HAP-1 (cell line): ENCODE data around the gene MAP6D1.

Experiments used
- DNase-seq, 2 experiments: peaks; one replicate each; pipeline ENCODE4 v3.0.0-alpha.2; 2016 to 2020; ENCODE audit warnings: low spot score in 2 of 2
- H3K27me3 ChIP-seq: fragments of 250-450 bp; sonication (Bioruptor Pico); 2 replicates; pipeline ENCODE4 v1.5.1; 2020; ENCODE audit warnings: low read depth, mild to moderate bottlenecking, moderate library complexity
- H3K36me3 ChIP-seq: fragments of 250-450 bp; sonication (Bioruptor Pico); replicated peaks from 2 replicates; pipeline ENCODE4 v1.5.1; 2020; ENCODE audit warnings: mild to moderate bottlenecking
- H3K4me1 ChIP-seq: fragments of 250-450 bp; sonication (Bioruptor Pico); 2 replicates; pipeline ENCODE4 v1.5.1; 2020; ENCODE audit warnings: mild to moderate bottlenecking
- H3K4me3 ChIP-seq: fragments of 250-450 bp; sonication (Bioruptor Pico); 2 replicates; pipeline ENCODE4 v1.5.1; 2020; ENCODE audit warnings: mild to moderate bottlenecking, moderate library complexity
- H3K9me3 ChIP-seq: fragments of 250-450 bp; sonication (Bioruptor Pico); 2 replicates; pipeline ENCODE4 v1.5.1; 2020; ENCODE audit warnings: mild to moderate bottlenecking, moderate library complexity
- in situ Hi-C: fragments of 300-500 bp; cut with MboI; formaldehyde crosslinking; loops from 3 replicates; pipeline ENCODE4 v1.14.3; 2020; ENCODE audit warnings: low sequenced_read_pairs, inconsistent platforms, mixed read lengths

The MAP6D1 gene

DNA sequence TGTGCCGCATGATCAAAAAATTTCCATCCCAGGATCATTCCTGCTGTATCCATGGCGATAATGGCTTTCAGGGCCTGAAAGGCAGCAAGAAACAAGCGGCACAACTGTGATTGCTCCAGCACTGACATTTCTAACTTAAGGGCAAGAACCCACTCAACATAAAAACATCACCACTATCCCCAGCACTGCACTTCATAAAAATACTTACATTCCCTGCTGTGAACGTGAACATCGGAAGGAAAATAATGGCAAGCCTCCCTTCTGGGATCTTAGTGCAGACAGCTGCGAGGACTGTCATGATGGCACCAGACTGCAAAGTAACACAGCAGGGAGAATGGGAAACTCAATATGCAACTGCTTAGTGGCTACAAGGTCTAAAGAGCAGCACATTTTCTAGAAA, 8.1 kb upstream of the MAP6D1 start:
- Histone ChIP-seq H3K36me3 (peaks cover 35% of the 10 kb centered on the region), H3K4me3 (no peak overlapping the region), H3K27me3 (no peaks in the 10 kb centered on the region), H3K9me3 (no peaks in the 10 kb centered on the region), H3K4me1 (no peaks in the 10 kb centered on the region)
- no peak for DNase-seq
- in situ Hi-C loops: no loop called here

GRCh38 chr3:183830187-183830586, 4.8 kb upstream of the MAP6D1 start:
- H3K9me3 ChIP-seq: no peaks in the 10 kb centered on the region
- peaks cover 29% of the 10 kb centered on the region for H3K36me3 ChIP-seq
- in situ Hi-C loops: no loop called here
- H3K4me1 ChIP-seq: no peaks in the 10 kb centered on the region; the same call in 1 of the 2 replicates
- DNase-seq: no peak
- H3K4me3 ChIP-seq: no peak overlapping the region
- H3K27me3 ChIP-seq: no peaks in the 10 kb centered on the region

DNA sequence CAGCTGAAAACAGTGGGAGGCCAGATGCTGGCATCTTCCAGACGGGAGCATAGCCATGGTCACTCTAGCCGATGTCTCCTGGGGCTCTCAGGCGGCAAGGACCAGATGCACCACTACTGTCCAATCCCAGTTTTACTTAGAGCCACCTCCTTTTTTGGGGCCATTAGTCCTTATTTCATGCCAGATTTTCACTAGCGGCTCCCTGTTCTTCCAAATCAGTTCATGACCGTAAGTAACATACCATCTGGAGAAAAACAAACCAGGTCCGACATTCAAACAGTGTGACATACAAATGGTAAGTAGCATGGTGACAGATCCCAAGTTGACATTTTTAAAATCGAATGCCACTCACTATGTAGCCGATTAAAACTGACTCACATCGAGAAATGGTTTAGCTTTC, 4.1 kb upstream of the MAP6D1 start:
- Histone ChIP-seq H3K9me3 (no peaks in the 10 kb centered on the region), H3K36me3 (peaks cover 29% of the 10 kb centered on the region), H3K4me3 (no peak overlapping the region), H3K4me1 (no peaks in the 10 kb centered on the region; the same call in 1 of the 2 replicates), H3K27me3 (no peaks in the 10 kb centered on the region)
- no peak for DNase-seq
- in situ Hi-C loops: no loop called here

GRCh38 chr3:183828538-183828870, 3.1 kb upstream of the MAP6D1 start:
- Histone ChIP-seq H3K36me3 (peaks cover 25% of the 10 kb centered on the region), H3K27me3 (no peaks in the 10 kb centered on the region), H3K4me3 (no peak overlapping the region), H3K9me3 (no peaks in the 10 kb centered on the region), H3K4me1 (peaks cover 8% of the 10 kb centered on the region)
- in situ Hi-C loops: no loop called here
- no peak for DNase-seq

- no peaks in the 10 kb centered on the region for H3K27me3 ChIP-seq
- H3K36me3 ChIP-seq: peaks cover 20% of the 10 kb centered on the region
- no peak overlapping the region for H3K4me3 ChIP-seq
- H3K9me3 ChIP-seq: no peaks in the 10 kb centered on the region
- in situ Hi-C loops: no loop called here
- H3K4me1 ChIP-seq: peaks cover 8% of the 10 kb centered on the region
- DNase-seq: no peak
Measured at GRCh38 chr3:183827809-183828537, 2.6 kb upstream of the MAP6D1 start.

GRCh38 chr3:183826448-183827250, 1.3 kb upstream of the MAP6D1 start:
- in situ Hi-C loops: no loop called here
- no peak for DNase-seq
- H3K4me1 ChIP-seq: peaks cover 8% of the 10 kb centered on the region
- no peaks in the 10 kb centered on the region for H3K9me3 ChIP-seq
- H3K27me3 ChIP-seq: no peaks in the 10 kb centered on the region
- H3K36me3 ChIP-seq: peaks cover 13% of the 10 kb centered on the region
- no peak overlapping the region for H3K4me3 ChIP-seq

- in situ Hi-C loops: no loop called here
- peak overlapping the region; percentile 62 for H3K4me3 ChIP-seq
- H3K36me3 ChIP-seq: peaks cover 9% of the 10 kb centered on the region
- peak in 1 of 2 experiments; percentile 39 for DNase-seq
- no peaks in the 10 kb centered on the region for H3K27me3 ChIP-seq
- peaks cover 8% of the 10 kb centered on the region for H3K4me1 ChIP-seq
- no peaks in the 10 kb centered on the region for H3K9me3 ChIP-seq
Measured at GRCh38 chr3:183824761-183825455, 469 bp downstream of the MAP6D1 start.

DNA sequence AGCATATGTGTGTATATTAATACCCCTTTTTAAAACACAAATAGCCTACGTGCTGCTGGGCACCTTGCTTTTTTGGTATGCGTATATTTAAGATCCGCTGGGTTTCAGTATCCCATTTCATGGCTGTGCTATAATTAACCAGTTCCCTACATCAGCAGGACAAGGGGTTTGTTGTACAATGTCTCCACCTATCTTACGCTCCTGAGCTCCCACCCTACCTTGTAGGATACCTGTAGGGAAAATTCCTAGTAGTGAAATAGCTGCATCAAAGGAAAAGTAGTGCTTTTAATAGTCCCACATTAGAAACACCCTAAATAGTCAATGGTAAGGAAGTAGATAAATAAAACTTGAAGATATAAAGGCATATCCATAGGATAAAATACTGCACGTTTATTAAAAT, 1.4 kb downstream of the MAP6D1 start:
- H3K4me3 ChIP-seq: peak overlapping the region; percentile 62

DNA sequence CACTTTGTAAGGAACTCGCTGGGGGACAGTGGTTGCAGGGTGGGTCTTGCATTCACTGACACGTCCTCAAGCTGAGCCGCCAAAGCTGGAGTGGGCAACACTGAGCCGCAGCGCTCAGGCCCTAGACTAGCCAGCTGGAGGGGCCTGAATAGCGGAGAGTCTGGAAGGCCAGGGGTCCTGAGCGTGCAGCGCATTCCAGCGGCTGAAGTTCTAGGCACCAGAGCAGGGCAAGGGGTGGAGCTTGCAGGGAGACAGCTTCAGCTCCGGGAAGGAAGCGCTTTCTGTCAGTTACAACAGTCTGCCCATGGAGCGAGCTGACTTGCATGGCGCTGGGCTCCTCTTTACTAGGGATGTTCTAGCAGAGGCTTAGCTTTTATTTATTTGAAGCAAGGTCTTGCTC, 2.7 kb downstream of the MAP6D1 start:
- DNase-seq: no peak
- H3K36me3 ChIP-seq: peaks cover 1% of the 10 kb centered on the region
- in situ Hi-C loops: no loop called here
- H3K4me3 ChIP-seq: no peak overlapping the region
- H3K9me3 ChIP-seq: no peaks in the 10 kb centered on the region
- H3K27me3 ChIP-seq: no peaks in the 10 kb centered on the region
- H3K4me1 ChIP-seq: peaks cover 8% of the 10 kb centered on the region

More for the DNA sequence above, 1.4 kb downstream of the MAP6D1 start:
- peak in 1 of 2 experiments; percentile 42 for DNase-seq
- H3K4me1 ChIP-seq: peaks cover 8% of the 10 kb centered on the region
- in situ Hi-C loops: no loop called here
- H3K36me3 ChIP-seq: peaks cover under 1% of the 10 kb centered on the region; the same call in 1 of the 2 replicates
- H3K27me3 ChIP-seq: no peaks in the 10 kb centered on the region
- H3K9me3 ChIP-seq: no peaks in the 10 kb centered on the region

DNA sequence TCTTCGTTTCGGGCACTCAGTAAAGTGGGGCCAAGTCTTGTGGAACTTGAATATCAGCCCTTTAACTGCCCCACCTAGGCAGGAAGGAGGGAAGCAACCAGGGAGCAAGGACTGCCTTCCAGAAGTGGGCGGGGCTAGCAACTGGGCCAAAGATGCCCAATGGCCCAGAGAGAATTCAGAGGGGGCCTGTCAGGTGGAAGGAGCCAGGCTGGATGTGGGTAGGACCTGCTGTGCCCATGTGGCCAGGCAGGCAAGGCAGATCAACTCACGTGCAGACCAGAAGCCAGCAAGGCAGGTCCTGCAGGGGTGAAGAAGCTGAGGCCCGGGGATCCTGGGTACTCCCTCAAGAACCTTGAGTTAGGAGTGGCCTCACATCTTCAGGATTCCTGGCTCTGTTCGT, 5.5 kb downstream of the MAP6D1 start:
- in situ Hi-C loops: no loop called here
- Histone ChIP-seq H3K27me3 (no peaks in the 10 kb centered on the region), H3K4me1 (peaks cover 8% of the 10 kb centered on the region), H3K36me3 (peaks cover 18% of the 10 kb centered on the region), H3K4me3 (no peak overlapping the region), H3K9me3 (no peaks in the 10 kb centered on the region)
- DNase-seq: no peak

DNA sequence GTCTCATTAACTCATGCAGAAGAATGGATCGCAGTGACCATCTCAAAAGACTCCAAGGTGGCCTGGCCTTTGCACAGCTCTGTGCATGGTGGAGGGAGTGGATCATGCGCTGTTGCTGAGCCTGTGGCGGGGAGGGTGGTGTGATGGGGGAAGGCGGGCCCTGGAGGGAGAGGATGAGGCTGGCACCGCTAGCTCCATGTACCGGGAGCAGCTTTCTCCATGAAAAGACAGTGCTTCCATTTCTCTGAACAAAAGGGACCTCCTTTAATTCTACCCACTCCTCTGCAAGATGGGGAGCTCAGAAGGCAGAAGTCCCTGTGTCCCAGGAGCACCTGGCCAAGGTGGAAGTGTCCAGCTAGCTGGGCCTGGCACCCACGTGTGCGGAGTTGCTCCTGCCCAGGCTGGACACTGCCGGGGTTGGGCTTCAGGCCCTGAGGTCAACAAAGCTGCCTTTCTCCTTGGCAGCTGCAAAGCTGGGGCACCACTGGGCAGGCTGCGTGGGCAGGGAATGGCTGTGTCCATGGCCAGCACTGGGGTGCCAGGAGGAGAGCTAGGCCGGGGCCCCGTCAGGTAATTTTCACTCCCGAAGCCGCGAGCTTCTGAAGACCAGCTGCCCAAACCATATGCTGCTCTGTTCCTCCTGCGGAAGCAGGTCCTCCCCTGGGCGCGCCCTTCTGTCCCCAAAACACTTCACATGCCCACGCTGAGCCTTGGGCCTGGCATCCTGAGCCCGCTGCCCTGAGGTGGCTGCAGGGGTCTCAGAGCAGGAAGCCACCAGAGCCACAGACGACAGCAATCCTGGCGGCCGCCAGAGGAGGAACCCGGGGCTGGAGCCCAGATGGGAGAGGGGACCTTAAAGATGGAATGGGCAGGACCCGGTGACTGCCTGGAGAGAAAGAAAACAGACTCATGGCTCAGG, 6.4 kb downstream of the MAP6D1 start:
- no peaks in the 10 kb centered on the region for H3K27me3 ChIP-seq
- peaks cover 18% of the 10 kb centered on the region for H3K36me3 ChIP-seq
- no peaks in the 10 kb centered on the region for H3K9me3 ChIP-seq
- peaks cover 4% of the 10 kb centered on the region; the same call in 1 of the 2 replicates for H3K4me1 ChIP-seq
- no peak overlapping the region for H3K4me3 ChIP-seq
- no peak for DNase-seq
- in situ Hi-C loops: no loop called here

GRCh38 chr3:183818041-183818620, 7.2 kb downstream of the MAP6D1 start:
- Histone ChIP-seq H3K27me3 (no peaks in the 10 kb centered on the region), H3K9me3 (no peaks in the 10 kb centered on the region), H3K4me1 (no peaks in the 10 kb centered on the region), H3K4me3 (no peak overlapping the region), H3K36me3 (peaks cover 18% of the 10 kb centered on the region)
- no peak for DNase-seq
- in situ Hi-C loops: no loop called here

DNA sequence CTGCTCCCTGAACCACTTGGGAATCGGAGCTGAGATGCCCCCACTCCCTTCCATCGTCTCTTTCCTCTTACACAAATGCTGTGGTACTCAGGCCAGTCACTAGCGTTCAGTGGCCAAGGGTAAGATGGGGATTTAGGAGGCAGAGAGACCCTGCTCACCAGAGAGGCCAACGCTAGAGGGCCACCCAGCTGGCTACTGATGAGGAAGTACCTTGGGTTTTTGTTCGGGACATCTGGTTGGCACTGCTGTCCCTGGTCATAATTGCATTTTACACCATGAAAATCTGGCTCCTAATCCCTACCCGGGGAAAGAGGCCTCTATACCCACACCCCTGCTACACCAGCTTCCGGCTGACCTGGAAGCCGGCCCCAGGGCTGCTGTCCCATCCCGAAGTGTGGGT, 7.7 kb downstream of the MAP6D1 start:
- in situ Hi-C loops: no loop called here
- H3K4me1 ChIP-seq: no peaks in the 10 kb centered on the region
- no peak for DNase-seq
- no peak overlapping the region for H3K4me3 ChIP-seq
- H3K36me3 ChIP-seq: peaks cover 18% of the 10 kb centered on the region
- no peaks in the 10 kb centered on the region for H3K27me3 ChIP-seq
- H3K9me3 ChIP-seq: no peaks in the 10 kb centered on the region
